ENCODE results near the gene KRT86.

GRCh38 chr12:52350786-52351185, 76.3 kb downstream of the KRT86 start:
- TF ChIP-seq NFIC (IDR thresholded peaks at IDR 0.05) (no peak), TAF1 (IDR thresholded peaks at IDR 0.05; ENCODE audit: low read depth) (no peak), CREB1 (IDR thresholded peaks at IDR 0.05; ENCODE audit: low read depth) (no peak), RAD21 (IDR thresholded peaks at IDR 0.05; ENCODE audit: low read depth) (no peak), REST (IDR thresholded peaks at IDR 0.05; ENCODE audit: low read depth) (no peak), YY1 (IDR thresholded peaks at IDR 0.05; ENCODE audit: low read depth) (no peak)
